ENCODE measurements around the gene STAT5B.

GRCh38 chr17:42282478-42283080 is 6.4 kb upstream of the STAT5B start:
- no peak for TF ChIP-seq CTCF (IDR thresholded peaks at IDR 0.05)
- no peak for TF ChIP-seq POLR2A (IDR thresholded peaks at IDR 0.05)
